Measurements from ENCODE around the gene CYSTM1.

DNA sequence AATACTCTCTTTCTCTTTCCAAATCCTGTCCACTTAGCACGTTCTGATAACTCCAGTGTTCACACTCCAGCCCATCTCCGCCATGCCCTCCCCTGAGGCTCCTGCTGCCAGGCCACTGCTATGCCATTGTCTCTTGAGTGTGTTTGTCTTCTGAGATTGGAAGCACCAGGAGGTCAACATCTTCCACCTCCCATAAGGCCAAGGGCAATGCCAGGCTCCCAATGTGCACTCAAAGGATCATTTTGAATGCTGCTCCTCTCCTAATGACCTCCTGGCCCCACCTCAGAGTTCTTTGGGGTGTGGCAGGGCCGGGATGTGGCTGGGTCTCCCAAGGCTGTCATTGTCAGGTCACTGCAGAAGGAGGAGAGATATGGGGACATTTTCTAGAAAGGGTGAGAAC is 29.7 kb upstream of the CYSTM1 start:
- TF ChIP-seq, protein P1, sequence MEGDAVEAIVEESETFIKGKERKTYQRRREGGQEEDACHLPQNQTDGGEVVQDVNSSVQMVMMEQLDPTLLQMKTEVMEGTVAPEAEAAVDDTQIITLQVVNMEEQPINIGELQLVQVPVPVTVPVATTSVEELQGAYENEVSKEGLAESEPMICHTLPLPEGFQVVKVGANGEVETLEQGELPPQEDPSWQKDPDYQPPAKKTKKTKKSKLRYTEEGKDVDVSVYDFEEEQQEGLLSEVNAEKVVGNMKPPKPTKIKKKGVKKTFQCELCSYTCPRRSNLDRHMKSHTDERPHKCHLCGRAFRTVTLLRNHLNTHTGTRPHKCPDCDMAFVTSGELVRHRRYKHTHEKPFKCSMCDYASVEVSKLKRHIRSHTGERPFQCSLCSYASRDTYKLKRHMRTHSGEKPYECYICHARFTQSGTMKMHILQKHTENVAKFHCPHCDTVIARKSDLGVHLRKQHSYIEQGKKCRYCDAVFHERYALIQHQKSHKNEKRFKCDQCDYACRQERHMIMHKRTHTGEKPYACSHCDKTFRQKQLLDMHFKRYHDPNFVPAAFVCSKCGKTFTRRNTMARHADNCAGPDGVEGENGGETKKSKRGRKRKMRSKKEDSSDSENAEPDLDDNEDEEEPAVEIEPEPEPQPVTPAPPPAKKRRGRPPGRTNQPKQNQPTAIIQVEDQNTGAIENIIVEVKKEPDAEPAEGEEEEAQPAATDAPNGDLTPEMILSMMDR (IDR thresholded peaks at IDR 0.05): no peak
- no peak for TF ChIP-seq EP300 (IDR thresholded peaks at IDR 0.05)
- TF ChIP-seq ELK1 (IDR thresholded peaks at IDR 0.05; ENCODE audit: low read depth, low read length): no peak
- no peak for TF ChIP-seq POLR2A (IDR thresholded peaks at IDR 0.05; ENCODE audit: low read length)
- TF ChIP-seq USF2 (IDR thresholded peaks at IDR 0.05): no peak
- no peak for TF ChIP-seq RAD21 (conservative IDR thresholded peaks at IDR 0.05 in 1 of 2, IDR thresholded peaks at IDR 0.05 in 1 of 2)
- TF ChIP-seq, protein P2, sequence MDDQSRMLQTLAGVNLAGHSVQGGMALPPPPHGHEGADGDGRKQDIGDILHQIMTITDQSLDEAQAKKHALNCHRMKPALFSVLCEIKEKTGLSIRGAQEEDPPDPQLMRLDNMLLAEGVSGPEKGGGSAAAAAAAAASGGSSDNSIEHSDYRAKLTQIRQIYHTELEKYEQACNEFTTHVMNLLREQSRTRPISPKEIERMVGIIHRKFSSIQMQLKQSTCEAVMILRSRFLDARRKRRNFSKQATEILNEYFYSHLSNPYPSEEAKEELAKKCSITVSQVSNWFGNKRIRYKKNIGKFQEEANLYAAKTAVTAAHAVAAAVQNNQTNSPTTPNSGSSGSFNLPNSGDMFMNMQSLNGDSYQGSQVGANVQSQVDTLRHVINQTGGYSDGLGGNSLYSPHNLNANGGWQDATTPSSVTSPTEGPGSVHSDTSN (IDR thresholded peaks at IDR 0.05): no peak
- TF ChIP-seq BHLHE40 (IDR thresholded peaks at IDR 0.05; ENCODE audit: low read depth, low read length): no peak
- TF ChIP-seq MYC (IDR thresholded peaks at IDR 0.05; ENCODE audit: borderline replicate concordance, low read length): no peak
- no peak for TF ChIP-seq RFX5 (IDR thresholded peaks at IDR 0.05)
- TF ChIP-seq CHD2 (IDR thresholded peaks at IDR 0.05; ENCODE audit: low read length, partially characterized antibody): no peak
- no peak for TF ChIP-seq CEBPB (IDR thresholded peaks at IDR 0.05)
- no peak for TF ChIP-seq FOSB (CRISPR knock-in tag; IDR thresholded peaks at IDR 0.05)
- no peak for TF ChIP-seq GATA3 (IDR thresholded peaks at IDR 0.05; ENCODE audit: borderline replicate concordance)

Data from A549 (cell line).